Activated CD8-positive, alpha-beta memory T cell treated with anti-CD3 and anti-CD28 coated beads for 1 hour (primary cell): ENCODE measurements around the gene KCTD1.

ENCODE experiments used
- DNase-seq, 2 donors: peaks; one replicate each; pipeline ENCODE4 v3.0.0-alpha.2; 2020; ENCODE audit warnings: low read depth in 1 of 2; ENCODE audit errors: extremely low read depth in 1 of 2

The KCTD1 gene

GRCh38 chr18:26405190-26405801 is 143.1 kb downstream of the KCTD1 start:
- no peak for DNase-seq
